Neuronal stem cell (in vitro differentiated cells): ENCODE measurements around the gene RBPJ.

Experiments used
- DNase-seq: peaks from one replicate; pipeline ENCODE4 v3.0.0-alpha.2; 2013; ENCODE audit warnings: low spot score
- H2AFZ ChIP-seq: one replicate; pipeline ENCODE4 v1.6.1; 2013; ENCODE audit warnings: mild to moderate bottlenecking, low read length, inconsistent platforms
- H2AK5ac ChIP-seq: 2 replicates; pipeline ENCODE4 v1.6.1; 2013; ENCODE audit warnings: low read depth, mild to moderate bottlenecking, inconsistent platforms, low read length, moderate library complexity, mixed read lengths
- H2BK120ac ChIP-seq: 2 replicates; pipeline ENCODE4 v1.6.1; 2013; ENCODE audit warnings: low read depth, mild to moderate bottlenecking, inconsistent platforms, low read length, moderate library complexity, mixed read lengths
- H2BK12ac ChIP-seq: one replicate; pipeline ENCODE4 v1.6.1; 2013; ENCODE audit warnings: low read length, inconsistent platforms
- H2BK15ac ChIP-seq: 2 replicates; pipeline ENCODE4 v1.6.1; 2013; ENCODE audit warnings: mild to moderate bottlenecking, low read length, inconsistent platforms, mixed read lengths
- H2BK5ac ChIP-seq: one replicate; pipeline ENCODE4 v1.6.1; 2013; ENCODE audit warnings: inconsistent platforms, mild to moderate bottlenecking, low read length, moderate library complexity
- H3K14ac ChIP-seq: one replicate; pipeline ENCODE4 v1.6.1; 2013; ENCODE audit warnings: low read length, inconsistent platforms
- H3K18ac ChIP-seq: 2 replicates; pipeline ENCODE4 v1.6.1; 2013; ENCODE audit warnings: low read length, inconsistent platforms
- H3K23ac ChIP-seq: 2 replicates; pipeline ENCODE4 v1.6.1; 2013; ENCODE audit warnings: low read depth, mild to moderate bottlenecking, mixed read lengths, low read length, inconsistent platforms; ENCODE audit not compliant: poor library complexity
- H3K27ac ChIP-seq: replicated peaks from 3 replicates; pipeline ENCODE4 v1.5.1; 2013; ENCODE audit warnings: low read length, inconsistent platforms
- H3K27me3 ChIP-seq, 3 experiments: 2 replicates each; pipeline ENCODE4 v1.6.1; 2013; ENCODE audit warnings: low read length in 3 of 3, mild to moderate bottlenecking in 2 of 3, inconsistent platforms in 1 of 3, low read depth in 1 of 3, mixed read lengths in 1 of 3, moderate library complexity in 1 of 3; ENCODE audit not compliant: control insufficient read depth in 3 of 3, insufficient read depth in 3 of 3
- H3K36me3 ChIP-seq, 2 donors: replicated peaks in 1 of 2; 2 replicates each; pipeline ENCODE4 v1.6.1; 2013; ENCODE audit warnings: low read length in 2 of 2; ENCODE audit not compliant: control insufficient read depth in 2 of 2, insufficient read depth in 2 of 2
- H3K4ac ChIP-seq: 2 replicates; pipeline ENCODE4 v1.6.1; 2013; ENCODE audit warnings: inconsistent platforms, mild to moderate bottlenecking, low read length, moderate library complexity
- H3K4me1 ChIP-seq, 2 donors: 1 replicate in 1 of 2; 2 replicates in 1 of 2; pipeline ENCODE4 v1.6.1; 2013; ENCODE audit warnings: low read length in 2 of 2, low read depth in 1 of 2; ENCODE audit not compliant: control insufficient read depth in 2 of 2, insufficient read depth in 1 of 2
- H3K4me2 ChIP-seq: one replicate; pipeline ENCODE4 v1.6.1; 2013; ENCODE audit warnings: mild to moderate bottlenecking, low read length, inconsistent platforms; ENCODE audit not compliant: insufficient read depth, poor library complexity, severe bottlenecking
- H3K4me3 ChIP-seq, 2 donors: 2 replicates each; pipeline ENCODE4 v1.5.1; 2013; ENCODE audit warnings: low read length in 2 of 2, mild to moderate bottlenecking in 2 of 2, inconsistent platforms in 1 of 2, moderate library complexity in 1 of 2
- H3K79me1 ChIP-seq: one replicate; pipeline ENCODE4 v1.6.1; 2013; ENCODE audit warnings: low read depth, mild to moderate bottlenecking, inconsistent platforms, low read length, moderate library complexity
- H3K9ac ChIP-seq: one replicate; pipeline ENCODE4 v1.6.1; 2013; ENCODE audit warnings: mild to moderate bottlenecking, low read depth, low read length, inconsistent platforms; ENCODE audit not compliant: poor library complexity
- H3K9me3 ChIP-seq, 2 donors: replicated peaks in 1 of 2; 2 replicates each; pipeline versions ENCODE3 to v1.6.1; 2013; ENCODE audit warnings: low read length in 2 of 2, mild to moderate bottlenecking in 2 of 2, inconsistent platforms in 1 of 2, low read depth in 1 of 2, mixed read lengths in 1 of 2, moderate library complexity in 1 of 2; ENCODE audit not compliant: control insufficient read depth in 2 of 2, insufficient read depth in 1 of 2
- H4K8ac ChIP-seq: one replicate; pipeline ENCODE4 v1.6.1; 2013; ENCODE audit warnings: low read depth, mild to moderate bottlenecking, inconsistent platforms, low read length, moderate library complexity
- H4K91ac ChIP-seq: one replicate; pipeline ENCODE4 v1.6.1; 2013; ENCODE audit warnings: low read length, low read depth, mild to moderate bottlenecking, inconsistent platforms; ENCODE audit not compliant: poor library complexity
- WGBS, 2 donors: extraction: QIAGEN DNeasy Blood & Tissue Kit; methylation state at CpG; one replicate each; pipeline ENCODE4 v1.1.7; 2013; ENCODE audit warnings: missing lambda C conversion rate in 2 of 2, mixed read lengths in 1 of 2; ENCODE audit not compliant: insufficient read length in 2 of 2, insufficient replicate concordance in 1 of 2; ENCODE audit errors: extremely low coverage in 2 of 2; 5-methylcytosine and 5-hydroxymethylcytosine counted together

The RBPJ gene

DNA sequence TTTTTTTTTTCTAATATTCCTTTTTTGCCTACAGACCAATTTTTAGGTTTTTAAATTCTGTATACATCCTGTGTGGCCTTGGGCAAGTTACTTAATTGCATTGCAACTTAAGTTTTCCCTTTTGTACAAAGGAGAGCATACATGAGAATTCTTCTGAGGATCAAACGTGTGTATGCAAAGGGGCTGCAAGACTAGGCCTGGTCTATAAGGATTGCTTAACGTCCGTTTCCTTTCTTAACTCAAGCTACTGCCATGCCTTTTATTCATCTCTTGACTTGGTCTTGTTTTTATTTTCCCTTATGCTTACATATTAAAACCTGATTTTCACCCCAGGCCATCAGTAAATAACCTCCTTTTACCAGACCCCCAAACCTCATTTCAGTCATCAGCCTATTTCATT is 13.6 kb downstream of the RBPJ start:
- DNase-seq: no peak
- no peak overlapping the region for H4K8ac ChIP-seq
- no peak overlapping the region for H3K23ac ChIP-seq
- no peak overlapping the region for H2AK5ac ChIP-seq
- H2BK5ac ChIP-seq: no peak overlapping the region
- no peaks in the 10 kb centered on the region for H3K9me3 ChIP-seq
- no peaks in the 10 kb centered on the region for H3K27me3 ChIP-seq
- no peak overlapping the region for H2AFZ ChIP-seq
- no peaks in the 10 kb centered on the region for H3K79me1 ChIP-seq
- H4K91ac ChIP-seq: no peak overlapping the region
- H3K14ac ChIP-seq: no peak overlapping the region
- H3K18ac ChIP-seq: no peak overlapping the region
- no peak overlapping the region for H2BK12ac ChIP-seq
- H3K27ac ChIP-seq: no peak overlapping the region
- no peak overlapping the region for H3K4ac ChIP-seq
- H3K4me1 ChIP-seq: peaks cover 7 to 11% of the 10 kb centered on the region in 2 donors
- H2BK120ac ChIP-seq: no peak overlapping the region
- no peak overlapping the region for H3K4me3 ChIP-seq
- H2BK15ac ChIP-seq: no peak overlapping the region
- H3K4me2 ChIP-seq: no peak overlapping the region
- WGBS, 2 donors: no CpG with 5 or more reads among the region's 3 CpGs
- peaks cover 0 to 12% of the 10 kb centered on the region in 2 donors for H3K36me3 ChIP-seq
- no peak overlapping the region for H3K9ac ChIP-seq

DNA sequence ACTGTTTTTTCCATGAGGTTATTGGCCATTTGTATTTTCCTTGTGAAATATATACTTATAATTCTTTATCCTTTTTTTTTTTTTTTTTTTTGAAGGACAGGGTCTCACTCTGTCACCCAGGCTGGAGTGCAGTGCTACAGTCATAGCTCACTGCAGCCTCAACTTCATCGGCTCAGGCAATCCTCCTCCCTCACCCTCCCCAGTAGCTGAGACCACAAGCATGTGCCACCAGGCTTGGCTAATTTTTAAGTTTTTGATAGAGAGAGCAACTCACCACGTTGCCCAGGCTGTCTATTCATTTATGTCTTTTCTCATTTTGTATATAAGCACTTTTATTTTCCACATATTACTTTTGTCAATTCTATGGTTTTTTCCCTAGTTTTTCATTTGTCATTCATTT is 16.8 kb downstream of the RBPJ start:
- Histone ChIP-seq H2BK15ac (no peak overlapping the region), H4K8ac (no peak overlapping the region), H4K91ac (no peak overlapping the region), H3K4me3 (no peak overlapping the region), H3K23ac (no peak overlapping the region), H3K36me3 (peaks cover 0 to 4% of the 10 kb centered on the region in 2 donors), H3K27ac (no peak overlapping the region), H2AFZ (no peak overlapping the region), H2AK5ac (no peak overlapping the region), H3K9ac (no peak overlapping the region), H3K4me2 (no peak overlapping the region), H2BK120ac (no peak overlapping the region), H2BK5ac (no peak overlapping the region), H3K27me3 (no peaks in the 10 kb centered on the region), H3K4me1 (peaks cover 3 to 5% of the 10 kb centered on the region in 2 donors), H3K9me3 (no peaks in the 10 kb centered on the region), H3K18ac (no peak overlapping the region), H3K14ac (no peak overlapping the region), H3K4ac (no peak overlapping the region), H2BK12ac (no peak overlapping the region), H3K79me1 (no peaks in the 10 kb centered on the region)
- no CpG with 5 or more reads among the region's 2 CpGs for WGBS, 2 donors
- no peak for DNase-seq

DNA sequence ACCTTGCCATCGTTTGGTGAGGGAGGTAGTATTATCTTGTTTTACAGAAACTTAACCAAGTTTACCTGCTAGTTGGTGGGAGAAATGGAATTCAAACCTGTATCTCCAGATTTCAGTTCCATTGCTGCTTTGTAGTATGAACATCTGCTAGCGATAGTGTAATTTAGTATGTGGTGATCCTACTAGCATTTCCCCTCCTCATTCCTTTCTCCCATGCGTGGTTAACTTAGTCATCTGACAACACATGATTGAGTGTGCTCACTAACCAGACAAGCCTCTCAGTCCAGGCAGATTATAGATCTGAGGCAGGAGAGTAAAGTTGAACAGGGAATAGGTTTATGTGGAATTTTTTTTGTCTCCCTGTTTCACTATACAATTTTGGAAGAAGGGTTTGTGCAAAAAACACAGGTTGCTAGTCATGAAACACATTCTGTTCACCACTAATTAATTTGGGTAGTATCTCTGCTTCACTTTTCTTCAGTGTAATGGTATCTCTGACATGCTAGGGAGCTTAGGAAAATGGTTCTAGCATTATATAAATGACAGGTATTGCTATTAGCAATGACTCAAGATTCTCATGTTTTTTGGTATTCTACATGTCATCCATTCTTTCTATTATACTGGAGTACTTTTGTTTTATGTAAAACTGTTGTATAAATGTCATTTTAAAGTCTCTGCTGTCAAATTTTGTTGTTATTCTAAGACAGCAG is 21.7 kb downstream of the RBPJ start:
- H4K91ac ChIP-seq: no peak overlapping the region
- no peak overlapping the region for H3K9ac ChIP-seq
- H2AFZ ChIP-seq: no peak overlapping the region
- H3K9me3 ChIP-seq: no peaks in the 10 kb centered on the region
- no peak overlapping the region for H2BK120ac ChIP-seq
- no peak overlapping the region for H3K27ac ChIP-seq
- peaks cover 3 to 5% of the 10 kb centered on the region in 2 donors for H3K4me1 ChIP-seq
- no peak overlapping the region for H3K4me2 ChIP-seq
- no peaks in the 10 kb centered on the region for H3K36me3 ChIP-seq
- no peak overlapping the region for H3K18ac ChIP-seq
- no peak overlapping the region for H3K4ac ChIP-seq
- H3K27me3 ChIP-seq: no peaks in the 10 kb centered on the region
- no peak for DNase-seq
- H3K79me1 ChIP-seq: no peaks in the 10 kb centered on the region
- H3K4me3 ChIP-seq: no peak overlapping the region
- no peak overlapping the region for H4K8ac ChIP-seq
- H3K23ac ChIP-seq: no peak overlapping the region
- no peak overlapping the region for H2BK12ac ChIP-seq
- H2BK5ac ChIP-seq: no peak overlapping the region
- WGBS, 2 donors: no CpG with 5 or more reads among the region's 3 CpGs
- no peak overlapping the region for H2BK15ac ChIP-seq
- H3K14ac ChIP-seq: no peak overlapping the region
- H2AK5ac ChIP-seq: no peak overlapping the region

DNA sequence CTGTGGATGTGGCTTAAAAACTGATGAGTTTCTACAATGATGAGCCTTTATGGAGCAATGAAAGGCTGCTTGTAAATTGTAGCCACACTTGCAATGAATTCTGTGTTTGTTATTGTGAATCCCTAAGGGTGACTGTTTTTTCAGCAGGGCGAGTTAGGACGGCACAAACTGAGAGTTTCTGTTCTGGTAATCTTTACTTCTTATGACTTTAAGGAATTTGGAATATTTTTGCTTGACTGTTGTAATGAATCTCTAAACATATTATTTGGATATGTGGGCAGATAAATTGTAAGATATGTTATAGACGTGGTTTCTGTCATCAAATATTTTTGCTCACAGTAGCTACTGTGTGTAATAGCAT is 22.2 kb downstream of the RBPJ start:
- no CpG with 5 or more reads among the region's 3 CpGs for whole genome bisulfite sequencing, 2 donors
- Histone ChIP-seq H2BK15ac (no peak overlapping the region), H4K91ac (no peak overlapping the region), H2BK12ac (no peak overlapping the region), H3K4ac (no peak overlapping the region), H3K9me3 (no peaks in the 10 kb centered on the region), H3K79me1 (no peaks in the 10 kb centered on the region), H3K9ac (no peak overlapping the region), H3K36me3 (no peaks in the 10 kb centered on the region), H3K23ac (no peak overlapping the region), H3K27ac (no peak overlapping the region), H3K4me3 (no peak overlapping the region), H2BK5ac (no peak overlapping the region), H3K4me1 (peaks cover 3 to 5% of the 10 kb centered on the region in 2 donors), H2BK120ac (no peak overlapping the region), H3K14ac (no peak overlapping the region), H2AFZ (no peak overlapping the region), H3K27me3 (no peaks in the 10 kb centered on the region), H2AK5ac (no peak overlapping the region), H3K4me2 (no peak overlapping the region), H3K18ac (no peak overlapping the region), H4K8ac (no peak overlapping the region)
- DNase-seq: no peak
